ENCODE results near the gene PDS5A. TPM values are rescaled to one million over a fixed set of nuclear protein-coding genes. Genes with fewer than 3 reads are reported as not detected.
"Not testable (repeated sequence)": the region's sequence is repeated elsewhere in the genome, so short reads cannot be mapped to it uniquely, and the experiment has no call there.

The PDS5A gene, protein sequence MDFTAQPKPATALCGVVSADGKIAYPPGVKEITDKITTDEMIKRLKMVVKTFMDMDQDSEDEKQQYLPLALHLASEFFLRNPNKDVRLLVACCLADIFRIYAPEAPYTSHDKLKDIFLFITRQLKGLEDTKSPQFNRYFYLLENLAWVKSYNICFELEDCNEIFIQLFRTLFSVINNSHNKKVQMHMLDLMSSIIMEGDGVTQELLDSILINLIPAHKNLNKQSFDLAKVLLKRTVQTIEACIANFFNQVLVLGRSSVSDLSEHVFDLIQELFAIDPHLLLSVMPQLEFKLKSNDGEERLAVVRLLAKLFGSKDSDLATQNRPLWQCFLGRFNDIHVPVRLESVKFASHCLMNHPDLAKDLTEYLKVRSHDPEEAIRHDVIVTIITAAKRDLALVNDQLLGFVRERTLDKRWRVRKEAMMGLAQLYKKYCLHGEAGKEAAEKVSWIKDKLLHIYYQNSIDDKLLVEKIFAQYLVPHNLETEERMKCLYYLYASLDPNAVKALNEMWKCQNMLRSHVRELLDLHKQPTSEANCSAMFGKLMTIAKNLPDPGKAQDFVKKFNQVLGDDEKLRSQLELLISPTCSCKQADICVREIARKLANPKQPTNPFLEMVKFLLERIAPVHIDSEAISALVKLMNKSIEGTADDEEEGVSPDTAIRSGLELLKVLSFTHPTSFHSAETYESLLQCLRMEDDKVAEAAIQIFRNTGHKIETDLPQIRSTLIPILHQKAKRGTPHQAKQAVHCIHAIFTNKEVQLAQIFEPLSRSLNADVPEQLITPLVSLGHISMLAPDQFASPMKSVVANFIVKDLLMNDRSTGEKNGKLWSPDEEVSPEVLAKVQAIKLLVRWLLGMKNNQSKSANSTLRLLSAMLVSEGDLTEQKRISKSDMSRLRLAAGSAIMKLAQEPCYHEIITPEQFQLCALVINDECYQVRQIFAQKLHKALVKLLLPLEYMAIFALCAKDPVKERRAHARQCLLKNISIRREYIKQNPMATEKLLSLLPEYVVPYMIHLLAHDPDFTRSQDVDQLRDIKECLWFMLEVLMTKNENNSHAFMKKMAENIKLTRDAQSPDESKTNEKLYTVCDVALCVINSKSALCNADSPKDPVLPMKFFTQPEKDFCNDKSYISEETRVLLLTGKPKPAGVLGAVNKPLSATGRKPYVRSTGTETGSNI (N-terminal part only)
- 64.6 TPM for total RNA-seq

DNA sequence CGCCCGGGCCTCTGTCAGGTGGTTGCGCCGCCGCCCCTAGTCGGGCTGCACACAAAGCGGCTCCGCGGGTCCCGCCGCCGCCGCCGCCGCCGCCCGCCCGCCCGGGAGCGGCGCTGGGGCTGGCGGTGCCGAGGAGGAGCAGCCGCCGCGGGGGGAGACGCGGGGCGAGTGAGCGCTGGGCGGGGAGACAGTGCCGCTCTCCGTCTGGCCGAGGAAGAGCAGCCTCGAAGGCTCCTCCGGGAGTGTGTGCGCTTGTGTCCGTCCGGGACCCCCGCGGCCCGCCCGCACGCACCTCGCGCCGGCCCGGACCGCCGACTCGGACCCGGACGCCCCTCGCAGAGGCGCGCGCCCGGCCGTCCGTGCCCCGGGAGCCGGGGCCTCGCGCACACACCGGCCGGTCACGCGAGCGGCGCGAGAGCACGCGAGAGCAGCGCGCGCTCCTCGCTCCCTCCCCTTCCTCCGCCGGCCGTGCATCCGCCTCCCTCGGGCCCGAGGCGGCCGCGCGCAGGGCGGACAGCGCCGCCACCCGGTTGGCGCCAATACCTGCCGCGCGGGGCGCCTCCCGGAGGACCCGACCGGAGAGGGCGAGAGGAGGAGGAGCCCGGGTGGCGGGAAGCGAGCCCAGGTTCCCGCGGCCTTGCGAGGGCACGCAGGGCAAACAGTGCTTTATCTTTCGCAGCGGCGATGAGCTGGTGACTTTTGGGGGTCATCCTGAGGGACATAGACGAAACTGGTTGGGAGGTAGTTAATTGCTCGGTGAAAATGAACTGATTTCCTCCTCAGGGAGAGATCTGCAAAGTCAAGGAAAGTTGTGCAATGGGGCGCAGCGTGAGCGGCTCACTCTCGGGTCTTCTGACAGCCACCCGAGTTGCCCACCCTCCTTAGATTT is at the start of gene PDS5A:
TSS of gene PDS5A (minus strand) at position 423 of the 889 bp plus-strand sequence. CDS start 1,334 bp downstream, outside the sequence.
- intact Hi-C loops (cut with DNase I), result loop anchor here (5.0 kb wide), 2 partner anchors 280 to 450 kb away; partner anchors contain the start of genes UBE2K and UGDH
- Histone ChIP-seq H3K4me3 (peak within 1 kb of the TSS; percentile 80 to 98), H3K36me3 (peaks cover 0 to 14% of the 10 kb centered on the region in 2 donors), H3K9me3 (no peaks in the 10 kb centered on the region), H3K27ac (peak within 1 kb of the TSS; percentile 98), H3K27me3 (no peaks in the 10 kb centered on the region), H3K4me1 (peaks cover 39% of the 10 kb centered on the region)
- peak in 1 of 2 donors; percentile 89 for DNase-seq (ENCODE audit: extremely low spot score in 2 of 2)
- TF ChIP-seq POLR2AphosphoS5 (IDR thresholded peaks at IDR 0.05; ENCODE audit: insufficient read depth in 1 of 2, low read depth in 1 of 2) (peak in 1 of 2 donors; percentile 50), POLR2A (IDR thresholded peaks at IDR 0.05) (peak in 1 of 2 donors; percentile 32)
- TF ChIP-seq, protein P1, sequence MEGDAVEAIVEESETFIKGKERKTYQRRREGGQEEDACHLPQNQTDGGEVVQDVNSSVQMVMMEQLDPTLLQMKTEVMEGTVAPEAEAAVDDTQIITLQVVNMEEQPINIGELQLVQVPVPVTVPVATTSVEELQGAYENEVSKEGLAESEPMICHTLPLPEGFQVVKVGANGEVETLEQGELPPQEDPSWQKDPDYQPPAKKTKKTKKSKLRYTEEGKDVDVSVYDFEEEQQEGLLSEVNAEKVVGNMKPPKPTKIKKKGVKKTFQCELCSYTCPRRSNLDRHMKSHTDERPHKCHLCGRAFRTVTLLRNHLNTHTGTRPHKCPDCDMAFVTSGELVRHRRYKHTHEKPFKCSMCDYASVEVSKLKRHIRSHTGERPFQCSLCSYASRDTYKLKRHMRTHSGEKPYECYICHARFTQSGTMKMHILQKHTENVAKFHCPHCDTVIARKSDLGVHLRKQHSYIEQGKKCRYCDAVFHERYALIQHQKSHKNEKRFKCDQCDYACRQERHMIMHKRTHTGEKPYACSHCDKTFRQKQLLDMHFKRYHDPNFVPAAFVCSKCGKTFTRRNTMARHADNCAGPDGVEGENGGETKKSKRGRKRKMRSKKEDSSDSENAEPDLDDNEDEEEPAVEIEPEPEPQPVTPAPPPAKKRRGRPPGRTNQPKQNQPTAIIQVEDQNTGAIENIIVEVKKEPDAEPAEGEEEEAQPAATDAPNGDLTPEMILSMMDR (IDR thresholded peaks at IDR 0.05), result peak; percentile 68 to 83 (median 72)

DNA sequence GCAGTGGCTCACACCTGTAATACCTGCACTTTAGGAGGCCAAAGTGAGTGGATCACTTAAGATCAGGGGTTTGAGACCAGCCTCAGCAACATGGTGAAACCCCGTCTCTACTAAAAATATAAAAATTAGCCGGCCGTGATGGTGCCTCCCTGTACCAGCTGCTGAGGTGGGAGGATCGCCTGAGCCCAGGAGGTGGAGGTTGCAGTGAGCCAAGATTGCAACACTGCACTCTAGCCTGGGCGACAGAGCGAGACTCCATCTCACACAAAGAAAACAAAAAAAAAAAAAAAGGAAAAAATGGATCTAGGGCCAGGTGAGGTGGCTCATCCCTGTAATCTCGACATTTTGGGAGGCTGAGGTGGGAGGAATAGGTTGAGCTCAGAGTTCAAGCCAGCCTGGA is 46.3 kb upstream of the PDS5A start:
- not testable (repeated sequence) for H3K9me3 ChIP-seq

DNA sequence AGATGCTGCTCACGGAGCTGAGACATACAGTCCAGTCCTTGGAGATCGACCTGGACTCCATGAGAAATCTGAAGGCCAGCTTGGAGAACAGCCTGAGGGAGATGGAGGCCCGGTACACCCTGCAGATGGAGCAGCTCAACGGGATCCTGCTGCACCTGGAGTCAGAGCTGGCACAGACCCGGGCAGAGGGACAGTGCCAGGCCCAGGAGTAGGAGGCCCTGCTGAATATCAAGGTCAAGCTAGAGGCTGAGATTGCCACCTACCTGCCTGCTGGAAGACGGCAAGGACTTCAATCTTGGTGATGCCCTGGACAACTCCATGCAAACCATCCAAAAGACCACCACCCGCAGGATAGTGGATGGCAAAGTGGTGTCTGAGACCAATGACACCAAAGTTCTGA is 43.4 kb upstream of the PDS5A start:
- H3K4me1 ChIP-seq; H3K27me3 ChIP-seq; DNase-seq (ENCODE audit: extremely low spot score in 2 of 2); H3K4me3 ChIP-seq; H3K36me3 ChIP-seq; H3K27ac ChIP-seq; H3K9me3 ChIP-seq; intact Hi-C loops (cut with DNase I): not testable (repeated sequence)

More for the DNA sequence above, 46.3 kb upstream of the PDS5A start:
- H3K4me3 ChIP-seq; H3K27ac ChIP-seq; H3K36me3 ChIP-seq; H3K27me3 ChIP-seq; H3K4me1 ChIP-seq; DNase-seq (ENCODE audit: extremely low spot score in 2 of 2); intact Hi-C loops (cut with DNase I): not testable (repeated sequence)

DNA sequence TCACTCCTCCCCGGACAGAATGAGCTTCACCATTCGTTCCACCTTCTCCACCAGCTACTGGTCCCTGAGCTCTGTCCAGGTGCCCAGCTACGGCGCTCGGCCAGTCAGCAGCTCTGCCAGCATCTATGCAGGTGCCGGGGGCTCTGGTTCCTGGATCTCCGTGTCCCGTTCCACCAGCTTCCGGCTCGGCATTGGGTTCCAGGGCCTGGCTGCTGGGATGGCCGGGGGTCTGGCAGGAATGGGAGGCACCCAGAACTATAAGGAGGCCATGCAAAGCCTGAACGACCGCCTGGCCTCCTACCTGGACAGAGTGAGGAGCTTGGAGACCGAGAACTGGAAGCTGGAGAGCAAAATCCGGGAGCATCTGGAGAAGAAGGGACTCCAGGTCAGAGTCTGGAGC is 42.5 kb upstream of the PDS5A start:
- Histone ChIP-seq H3K4me3 (no peak overlapping the region), H3K27me3 (no peaks in the 10 kb centered on the region), H3K9me3 (no peaks in the 10 kb centered on the region), H3K4me1 (no peaks in the 10 kb centered on the region), H3K36me3 (no peaks in the 10 kb centered on the region), H3K27ac (no peak overlapping the region)
- TF ChIP-seq, protein P1 (IDR thresholded peaks at IDR 0.05), result no peak
- TF ChIP-seq POLR2AphosphoS5 (IDR thresholded peaks at IDR 0.05; ENCODE audit: insufficient read depth in 1 of 2, low read depth in 1 of 2) (no peak), POLR2A (IDR thresholded peaks at IDR 0.05) (no peak)
- DNase-seq (ENCODE audit: extremely low spot score in 2 of 2), result no peak
- intact Hi-C loops (cut with DNase I), result no loop called here

DNA sequence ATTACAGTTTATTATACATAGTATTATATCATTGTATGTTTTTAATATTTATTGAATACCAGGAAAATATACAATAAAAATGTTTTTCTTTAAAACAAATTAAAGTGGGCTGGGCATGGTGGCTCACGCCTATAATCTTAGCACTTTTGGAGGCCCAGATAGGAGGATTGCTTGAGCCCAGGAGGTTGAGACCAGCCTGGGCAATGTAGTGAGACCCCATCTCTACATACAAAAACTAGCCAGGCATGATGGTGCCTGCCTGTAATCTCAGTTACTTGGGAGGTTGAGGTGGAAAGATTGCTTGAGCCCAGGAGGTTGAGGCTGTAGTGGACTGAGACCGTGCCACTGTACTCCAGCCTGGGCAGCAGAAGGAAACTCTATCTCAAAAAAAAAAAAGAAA is 38.3 kb upstream of the PDS5A start:
- Histone ChIP-seq H3K4me3 (no peak overlapping the region), H3K9me3 (no peaks in the 10 kb centered on the region), H3K36me3 (no peaks in the 10 kb centered on the region), H3K4me1 (no peaks in the 10 kb centered on the region), H3K27me3 (no peaks in the 10 kb centered on the region), H3K27ac (no peak overlapping the region)
- TF ChIP-seq, protein P1 (IDR thresholded peaks at IDR 0.05), result no peak
- TF ChIP-seq POLR2AphosphoS5 (IDR thresholded peaks at IDR 0.05; ENCODE audit: insufficient read depth in 1 of 2, low read depth in 1 of 2), result no peak
- no peak for TF ChIP-seq POLR2A (IDR thresholded peaks at IDR 0.05)
- no peak for DNase-seq (ENCODE audit: extremely low spot score in 2 of 2)
- intact Hi-C loops (cut with DNase I), result no loop called here

Data from vagina (tissue), 2 donors.